ENCODE data around the gene WAPL.
A peak's percentile ranks its signal among the peaks of the same experiment; 100 is the strongest.

DNA sequence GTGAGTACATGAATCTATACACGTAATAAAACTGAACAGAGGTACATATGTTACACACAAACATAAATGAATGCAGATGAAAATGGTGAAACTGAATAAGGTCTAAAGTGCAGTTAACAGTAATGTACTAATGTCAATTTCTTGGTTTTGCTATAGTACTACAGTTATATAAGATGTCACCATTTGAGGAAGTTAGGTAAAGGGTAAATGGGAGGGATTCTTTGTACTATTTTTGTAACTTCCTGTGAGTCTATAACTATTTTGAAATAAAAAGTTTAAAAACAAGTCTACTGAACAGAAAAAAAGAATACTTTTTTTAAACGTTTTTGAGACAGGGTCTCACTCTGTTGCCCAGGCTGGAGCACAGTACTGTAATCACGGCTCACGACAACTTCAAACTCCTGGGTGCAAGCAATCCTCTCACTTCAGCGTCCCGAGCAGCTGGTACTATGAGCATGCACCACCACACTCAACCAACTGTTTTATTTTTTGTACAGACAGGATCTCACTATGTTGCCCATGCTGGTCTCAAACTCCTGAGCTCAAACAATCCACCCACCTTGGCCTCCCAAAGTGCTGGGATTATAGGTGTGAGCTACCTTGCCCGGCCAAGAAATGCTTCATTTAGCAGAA is 71.5 kb downstream of the WAPL start:
- TF ChIP-seq, protein P1, sequence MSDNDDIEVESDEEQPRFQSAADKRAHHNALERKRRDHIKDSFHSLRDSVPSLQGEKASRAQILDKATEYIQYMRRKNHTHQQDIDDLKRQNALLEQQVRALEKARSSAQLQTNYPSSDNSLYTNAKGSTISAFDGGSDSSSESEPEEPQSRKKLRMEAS (IDR thresholded peaks at IDR 0.05; ENCODE audit: low read depth, low read length) = 0 out of 2 replicates have a peak, but pooled peaks have one; percentile 2
- no peak for TF ChIP-seq POLR2A (IDR thresholded peaks at IDR 0.05; ENCODE audit: extremely low read depth, insufficient read length)
- TF ChIP-seq, protein P2, sequence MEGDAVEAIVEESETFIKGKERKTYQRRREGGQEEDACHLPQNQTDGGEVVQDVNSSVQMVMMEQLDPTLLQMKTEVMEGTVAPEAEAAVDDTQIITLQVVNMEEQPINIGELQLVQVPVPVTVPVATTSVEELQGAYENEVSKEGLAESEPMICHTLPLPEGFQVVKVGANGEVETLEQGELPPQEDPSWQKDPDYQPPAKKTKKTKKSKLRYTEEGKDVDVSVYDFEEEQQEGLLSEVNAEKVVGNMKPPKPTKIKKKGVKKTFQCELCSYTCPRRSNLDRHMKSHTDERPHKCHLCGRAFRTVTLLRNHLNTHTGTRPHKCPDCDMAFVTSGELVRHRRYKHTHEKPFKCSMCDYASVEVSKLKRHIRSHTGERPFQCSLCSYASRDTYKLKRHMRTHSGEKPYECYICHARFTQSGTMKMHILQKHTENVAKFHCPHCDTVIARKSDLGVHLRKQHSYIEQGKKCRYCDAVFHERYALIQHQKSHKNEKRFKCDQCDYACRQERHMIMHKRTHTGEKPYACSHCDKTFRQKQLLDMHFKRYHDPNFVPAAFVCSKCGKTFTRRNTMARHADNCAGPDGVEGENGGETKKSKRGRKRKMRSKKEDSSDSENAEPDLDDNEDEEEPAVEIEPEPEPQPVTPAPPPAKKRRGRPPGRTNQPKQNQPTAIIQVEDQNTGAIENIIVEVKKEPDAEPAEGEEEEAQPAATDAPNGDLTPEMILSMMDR (IDR thresholded peaks at IDR 0.05; ENCODE audit: low read depth, low read length) = no peak

All from NB4 (cell line).